Naive thymus-derived CD4-positive, alpha-beta T cell (primary cell): Measurements from ENCODE around the gene AGAP9. TPM values are rescaled to one million over a fixed set of nuclear protein-coding genes. Genes with fewer than 3 reads are reported as not detected.

Experiments
- ATAC-seq: fragments of 150-1000 bp; cut with Tn5 transposase; 2 replicates; pipeline ENCODE4 v1.10.0; 2021; ENCODE audit warnings: mild to moderate bottlenecking, moderate library complexity
- CTCF ChIA-PET: fragments of 350-600 bp; sonication (Branson Sonifier 250); formaldehyde crosslinking; loops from one replicate; lab custom pipeline; 2021; ENCODE audit warnings: antibody characterized with exemption; lab: Charles Lee
- POLR2A ChIA-PET: fragments of 350-600 bp; sonication (Branson Sonifier 250); formaldehyde crosslinking; loops from one replicate; lab custom pipeline; 2021; ENCODE audit warnings: antibody characterized with exemption, inconsistent platforms; lab: Charles Lee
- DNase-seq, 9 donors: peaks; one replicate each; pipeline versions ENCODE4 v3.0.0 to v3.0.0-alpha.2; 2020 to 2022; ENCODE audit warnings: mixed read lengths in 1 of 9
- H3K27ac ChIP-seq: one replicate; pipeline ENCODE4 v1.7.0; 2013; ENCODE audit warnings: mild to moderate bottlenecking, low read depth, low read length, moderate library complexity
- H3K27me3 ChIP-seq, 2 donors: one replicate each; pipeline ENCODE4 v1.7.0; 2013; ENCODE audit warnings: low read length in 2 of 2, mild to moderate bottlenecking in 2 of 2, moderate library complexity in 2 of 2; ENCODE audit not compliant: control insufficient read depth in 2 of 2, insufficient read depth in 2 of 2
- H3K36me3 ChIP-seq, 3 experiments: 1 replicate in 2 of 3; 2 replicates in 1 of 3; pipeline ENCODE4 v1.7.0; 2013; ENCODE audit warnings: low read length in 3 of 3, mild to moderate bottlenecking in 3 of 3, moderate library complexity in 1 of 3; ENCODE audit not compliant: insufficient read depth in 3 of 3, control insufficient read depth in 2 of 3
- H3K4me1 ChIP-seq, 2 donors: one replicate each; pipeline ENCODE4 v1.7.0; 2013; ENCODE audit warnings: low read length in 2 of 2, mild to moderate bottlenecking in 2 of 2, moderate library complexity in 1 of 2; ENCODE audit not compliant: control insufficient read depth in 2 of 2, insufficient read depth in 2 of 2
- H3K4me3 ChIP-seq: 2 replicates; pipeline ENCODE4 v1.7.0; 2013; ENCODE audit warnings: mild to moderate bottlenecking, low read length
- H3K9me3 ChIP-seq, 3 experiments: 1 replicate in 2 of 3; 2 replicates in 1 of 3; pipeline ENCODE4 v1.7.0; 2013; ENCODE audit warnings: low read length in 3 of 3; ENCODE audit not compliant: control insufficient read depth in 2 of 3
- H3K27ac Mint-ChIP-seq, 9 donors: one replicate each; pipeline ENCODE4 v1.8.0; 2020 to 2022; ENCODE audit warnings: mixed read lengths in 9 of 9, mild to moderate bottlenecking in 8 of 9, moderate library complexity in 5 of 9, inconsistent platforms in 2 of 9
- H3K27me3 Mint-ChIP-seq, 5 donors: one replicate each; pipeline ENCODE4 v1.8.0; 2021 to 2022; ENCODE audit warnings: mixed read lengths in 5 of 5, mild to moderate bottlenecking in 1 of 5
- H3K36me3 Mint-ChIP-seq, 5 donors: one replicate each; pipeline ENCODE4 v1.8.0; 2020 to 2022; ENCODE audit warnings: mixed read lengths in 5 of 5, mild to moderate bottlenecking in 3 of 5, inconsistent platforms in 1 of 5
- H3K4me1 Mint-ChIP-seq, 7 donors: one replicate each; pipeline ENCODE4 v1.8.0; 2020 to 2022; ENCODE audit warnings: mixed read lengths in 7 of 7, mild to moderate bottlenecking in 3 of 7, inconsistent platforms in 1 of 7
- H3K4me3 Mint-ChIP-seq, 10 donors: one replicate each; pipeline ENCODE4 v1.8.0; 2020 to 2022; ENCODE audit warnings: mild to moderate bottlenecking in 10 of 10, mixed read lengths in 10 of 10, moderate library complexity in 6 of 10, inconsistent platforms in 2 of 10
- H3K9me3 Mint-ChIP-seq, 11 donors: one replicate each; pipeline ENCODE4 v1.8.0; 2020 to 2022; ENCODE audit warnings: mixed read lengths in 11 of 11, mild to moderate bottlenecking in 4 of 11, inconsistent platforms in 1 of 11, moderate library complexity in 1 of 11
- intact Hi-C, 2 donors: fragments of 100-400 bp; cut with micrococcal nuclease; formaldehyde crosslinking; loops; one replicate each; pipeline ENCODE4 v1.15.1; 2023
- polyA plus RNA-seq, 2 donors: library from polyadenylated mRNA; unstranded; fragments of 300-500 nt; fragmentation: Illumina TruSeq; gene quantifications; one replicate each; pipeline ENCODE4 v1.2.3, GENCODE V29; 2021
- total RNA-seq, 6 experiments: library from RNA in 5 of 6; stranded (reverse) in 5 of 6; gene quantifications; 1 replicate in 5 of 6; 2 replicates in 1 of 6; pipeline ENCODE4 v1.2.3 and lab custom pipeline; 2021 to 2026

AGAP9 gene
- total and polyA plus RNA-seq, 7 experiments from 2014 or later: 0.19 to 20.4 (median 14.8) TPM

DNA sequence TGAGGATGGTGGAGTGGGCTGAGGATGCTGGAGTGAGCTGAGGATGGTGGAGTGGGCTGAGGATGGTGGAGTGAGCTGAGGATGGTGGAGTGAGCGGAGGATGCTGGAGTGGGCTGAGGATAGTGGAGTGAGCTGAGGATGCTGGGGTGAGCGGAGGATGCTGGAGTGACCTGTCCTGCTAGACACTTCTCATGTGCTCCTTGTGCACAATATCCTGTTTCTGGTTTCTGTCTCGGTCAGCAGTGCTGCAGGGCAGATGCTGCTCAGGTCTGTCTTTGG is 68.7 kb downstream of the AGAP9 start:
- Histone ChIP-seq H3K4me3 (no peak overlapping the region), H3K36me3 (no peaks in the 10 kb centered on the region), H3K27me3 (no peaks in the 10 kb centered on the region), H3K9me3 (no peaks in the 10 kb centered on the region), H3K27ac (no peak overlapping the region), H3K4me1 (no peaks in the 10 kb centered on the region)
- DNase-seq: no peak
- Mint-ChIP-seq H3K27ac (peak overlapping the region in 2 of 9 donors; percentile 5 to 44), H3K4me1 (no peaks in the 10 kb centered on the region), H3K27me3 (peaks cover 0 to 22% (median 10%) of the 10 kb centered on the region in 5 donors), H3K9me3 (no peaks in the 10 kb centered on the region), H3K4me3 (no peak overlapping the region), H3K36me3 (no peaks in the 10 kb centered on the region)
- ChIA-PET POLR2A (no interaction called here), CTCF (no interaction called here)
- no peak for ATAC-seq
- intact Hi-C loops: no loop called here

- ChIA-PET POLR2A (no interaction called here), CTCF (no interaction called here)
- Mint-ChIP-seq H3K36me3 (no peaks in the 10 kb centered on the region), H3K4me1 (peaks cover 0 to 1% (median 0%) of the 10 kb centered on the region in 7 donors), H3K4me3 (no peak overlapping the region), H3K27me3 (peaks cover 0 to 22% (median 10%) of the 10 kb centered on the region in 5 donors), H3K27ac (peak overlapping the region in 2 of 9 donors; percentile 5 to 44), H3K9me3 (no peaks in the 10 kb centered on the region)
- Histone ChIP-seq H3K36me3 (no peaks in the 10 kb centered on the region), H3K9me3 (no peaks in the 10 kb centered on the region), H3K27ac (no peak overlapping the region), H3K4me3 (no peak overlapping the region), H3K4me1 (no peaks in the 10 kb centered on the region), H3K27me3 (no peaks in the 10 kb centered on the region)
- no peak for ATAC-seq
- intact Hi-C loops: no loop called here
- DNase-seq: no peak
Observed at GRCh38 chr10:47454008-47454779, 69.2 kb downstream of the AGAP9 start.

- no peaks in the 10 kb centered on the region for H3K9me3 ChIP-seq
- no peak overlapping the region for H3K4me3 ChIP-seq
- no peaks in the 10 kb centered on the region for H3K27me3 ChIP-seq
- peaks cover 0 to under 1% of the 10 kb centered on the region in 2 donors for H3K4me1 ChIP-seq
- ChIA-PET POLR2A (no interaction called here), CTCF (no interaction called here)
- DNase-seq: no peak
- H3K4me1 Mint-ChIP-seq: peaks cover 0 to 10% (median 8%) of the 10 kb centered on the region in 7 donors
- H3K27ac Mint-ChIP-seq: no peak overlapping the region
- no peaks in the 10 kb centered on the region for H3K36me3 ChIP-seq
- intact Hi-C loops: no loop called here
- H3K36me3 Mint-ChIP-seq: no peaks in the 10 kb centered on the region
- peaks cover 0 to 16% (median 4%) of the 10 kb centered on the region in 5 donors for H3K27me3 Mint-ChIP-seq
- ATAC-seq: no peak
- no peak overlapping the region for H3K4me3 Mint-ChIP-seq
- no peaks in the 10 kb centered on the region for H3K9me3 Mint-ChIP-seq
- H3K27ac ChIP-seq: no peak overlapping the region
Observed at GRCh38 chr10:47453141-47454007, 70.1 kb downstream of the AGAP9 start.

- Mint-ChIP-seq H3K9me3 (peaks cover 0 to 4% (median 0%) of the 10 kb centered on the region in 11 donors), H3K36me3 (no peaks in the 10 kb centered on the region), H3K27me3 (peaks cover 0 to 16% (median 4%) of the 10 kb centered on the region in 5 donors), H3K4me1 (peaks cover 0 to 17% (median 16%) of the 10 kb centered on the region in 7 donors), H3K4me3 (no peak overlapping the region), H3K27ac (no peak overlapping the region)
- ATAC-seq: no peak
- ChIA-PET POLR2A (no interaction called here), CTCF (no interaction called here)
- H3K4me3 ChIP-seq: no peak overlapping the region
- no peaks in the 10 kb centered on the region for H3K36me3 ChIP-seq
- H3K4me1 ChIP-seq: peaks cover 0 to 3% of the 10 kb centered on the region in 2 donors
- H3K27me3 ChIP-seq: no peaks in the 10 kb centered on the region
- H3K27ac ChIP-seq: no peak overlapping the region
- H3K9me3 ChIP-seq: no peaks in the 10 kb centered on the region
- no peak for DNase-seq
- intact Hi-C loops: no loop called here
Observed at GRCh38 chr10:47452495-47453140, 70.8 kb downstream of the AGAP9 start.

- no peaks in the 10 kb centered on the region for H3K9me3 ChIP-seq
- CTCF ChIA-PET: no interaction called here
- Mint-ChIP-seq H3K27ac (no peak overlapping the region), H3K36me3 (no peaks in the 10 kb centered on the region), H3K9me3 (peaks cover 0 to 4% (median 0%) of the 10 kb centered on the region in 11 donors), H3K4me3 (no peak overlapping the region), H3K27me3 (peaks cover 0 to 16% (median 4%) of the 10 kb centered on the region in 5 donors), H3K4me1 (peaks cover 0 to 18% (median 16%) of the 10 kb centered on the region in 7 donors)
- H3K4me1 ChIP-seq: peaks cover 0 to 3% of the 10 kb centered on the region in 2 donors
- H3K36me3 ChIP-seq: no peaks in the 10 kb centered on the region
- H3K27me3 ChIP-seq: no peaks in the 10 kb centered on the region
- no peak for ATAC-seq
- DNase-seq: no peak
- H3K27ac ChIP-seq: no peak overlapping the region
- intact Hi-C loops: no loop called here
- POLR2A ChIA-PET: no interaction called here
- H3K4me3 ChIP-seq: no peak overlapping the region
Observed at GRCh38 chr10:47451998-47452494, 71.4 kb downstream of the AGAP9 start.
